AG09319 (cell line): ENCODE data around the gene ASB2.

Experiments used
- DNase-seq: peaks from one replicate; pipeline ENCODE4 v3.0.0-alpha.2; 2010; ENCODE audit warnings: low read depth; ENCODE audit errors: extremely low read depth
- CTCF ChIP-seq: IDR thresholded peaks from 2 replicates; pipeline ENCODE4 v1.5.1; 2011; ENCODE audit warnings: low read depth, mild to moderate bottlenecking, inconsistent platforms, low read length, moderate library complexity

Gene ASB2

GRCh38 chr14:93981316-93982229, 5.2 kb upstream of the ASB2 start:
- no peak for DNase-seq
- TF ChIP-seq CTCF = no peak

- TF ChIP-seq CTCF = no peak
- no peak for DNase-seq
These were observed 4.3 kb upstream of the ASB2 start for GRCh38 chr14:93980456-93981201.

GRCh38 chr14:93978735-93979134, 2.4 kb upstream of the ASB2 start:
- no peak for TF ChIP-seq CTCF
- no peak for DNase-seq

GRCh38 chr14:93977790-93978581, 1.6 kb upstream of the ASB2 start:
- no peak for DNase-seq
- TF ChIP-seq CTCF = no peak

- no peak for TF ChIP-seq CTCF
These were observed 801 bp upstream of the ASB2 start for GRCh38 chr14:93977171-93977570.

GRCh38 chr14:93975791-93976476, 436 bp downstream of the ASB2 start:
- no peak for DNase-seq
- no peak for TF ChIP-seq CTCF

More at GRCh38 chr14:93977171-93977570, 801 bp upstream of the ASB2 start:
- no peak for DNase-seq
